K562 (cell line): ENCODE data around the gene ZNF428. TPM values are rescaled to one million over a fixed set of nuclear protein-coding genes. Genes with fewer than 3 reads are reported as not detected.

Experiments
- ELF2 ChIP-seq: fragments of 250-450 bp; sonication (Bioruptor Pico); IDR thresholded peaks from 2 replicates; pipeline ENCODE4 v1.5.0; 2021; ENCODE audit warnings: mild to moderate bottlenecking
- ESRRB ChIP-seq: fragments of 250-450 bp; sonication (Bioruptor Pico); IDR thresholded peaks from 2 replicates; pipeline ENCODE4 v1.5.0; 2020; ENCODE audit warnings: mild to moderate bottlenecking, moderate library complexity, borderline replicate concordance
- KDM5B ChIP-seq: fragments of 200-600 bp; sonication (generic); IDR thresholded peaks from 2 replicates; pipeline ENCODE4 v1.6.1; 2012; ENCODE audit warnings: low read depth, mild to moderate bottlenecking, moderate library complexity, low read length, control low read depth, inconsistent platforms; ENCODE audit not compliant: insufficient replicate concordance
- POLR3A ChIP-seq: IDR thresholded peaks from 2 replicates; pipeline ENCODE4 v1.6.1; 2011; ENCODE audit warnings: borderline replicate concordance, mild to moderate bottlenecking, moderate library complexity; ENCODE audit not compliant: insufficient read length, insufficient read depth; ENCODE audit errors: extremely low read depth
- SRSF3 ChIP-seq: fragments of 200-400 bp; formaldehyde crosslinking; IDR thresholded peaks from 2 replicates; pipeline ENCODE4 v1.6.1; 2016; ENCODE audit warnings: mild to moderate bottlenecking, low read length, moderate library complexity; ENCODE audit not compliant: insufficient read depth
- ZBTB34 ChIP-seq: fragments of 250-450 bp; sonication (Bioruptor Pico); IDR thresholded peaks from 2 replicates; pipeline ENCODE4 v1.8.0; 2021; ENCODE audit warnings: mild to moderate bottlenecking, moderate library complexity
- polyA plus RNA-seq, 8 experiments: library from polyadenylated mRNA; depleted of rRNA in 4 of 8; stranded (reverse) in 5 of 8; unstranded in 3 of 8; fragments of >200 nt; fragmentation: Nextera tagmentation in 2 of 8; fragmentation: Illumina TruSeq in 1 of 8; extraction: Ambion mirVana in 2 of 8; extraction: Trizol in 1 of 8; gene quantifications; 2 replicates each; pipeline versions ENCODE4 v1.2.1 to v1.2.3, GENCODE V29; 2011 to 2014; ENCODE audit warnings: inconsistent platforms in 1 of 8, missing spikeins in 1 of 8
- total RNA-seq, 7 experiments: library from RNA; depleted of rRNA in 6 of 7; stranded (reverse); fragments of >200 nt in 6 of 7; fragmentation: Illumina TruSeq in 2 of 7; extraction: Trizol in 2 of 7; gene quantifications; 2 replicates each; pipeline versions ENCODE4 v1.2.1 to v1.2.3, GENCODE V29; 2011 to 2021; ENCODE audit warnings: low replicate concordance in 1 of 7
- TF ChIP-seq, protein P1 (sequence below): IDR thresholded peaks from 2 replicates; pipeline ENCODE4 v1.6.1; 2011; ENCODE audit warnings: borderline replicate concordance, low read depth, mild to moderate bottlenecking, moderate library complexity, low read length; ENCODE audit not compliant: insufficient read depth, poor library complexity, severe bottlenecking
- TF ChIP-seq, protein P2 (sequence below): fragments of 250-450 bp; sonication (Bioruptor Pico); IDR thresholded peaks from 2 replicates; pipeline ENCODE4 v1.5.0; 2021; ENCODE audit warnings: mild to moderate bottlenecking, moderate library complexity
- TF ChIP-seq, protein P3 (sequence below): fragments of 250-450 bp; sonication (Bioruptor Pico); IDR thresholded peaks from 2 replicates; pipeline ENCODE4 v1.9.0; 2021; ENCODE audit warnings: mild to moderate bottlenecking, inconsistent platforms

The ZNF428 gene
- total and polyA plus RNA-seq, 9 of the 15 experiments (the other 6 are each of a cell fraction or from before 2014, with no cell fraction given): 0.15 to 85.7 (median 15.9) TPM

GRCh38 chr19:43594710-43595604, 24.5 kb downstream of the ZNF428 start (continued):
- TF ChIP-seq, protein P1, sequence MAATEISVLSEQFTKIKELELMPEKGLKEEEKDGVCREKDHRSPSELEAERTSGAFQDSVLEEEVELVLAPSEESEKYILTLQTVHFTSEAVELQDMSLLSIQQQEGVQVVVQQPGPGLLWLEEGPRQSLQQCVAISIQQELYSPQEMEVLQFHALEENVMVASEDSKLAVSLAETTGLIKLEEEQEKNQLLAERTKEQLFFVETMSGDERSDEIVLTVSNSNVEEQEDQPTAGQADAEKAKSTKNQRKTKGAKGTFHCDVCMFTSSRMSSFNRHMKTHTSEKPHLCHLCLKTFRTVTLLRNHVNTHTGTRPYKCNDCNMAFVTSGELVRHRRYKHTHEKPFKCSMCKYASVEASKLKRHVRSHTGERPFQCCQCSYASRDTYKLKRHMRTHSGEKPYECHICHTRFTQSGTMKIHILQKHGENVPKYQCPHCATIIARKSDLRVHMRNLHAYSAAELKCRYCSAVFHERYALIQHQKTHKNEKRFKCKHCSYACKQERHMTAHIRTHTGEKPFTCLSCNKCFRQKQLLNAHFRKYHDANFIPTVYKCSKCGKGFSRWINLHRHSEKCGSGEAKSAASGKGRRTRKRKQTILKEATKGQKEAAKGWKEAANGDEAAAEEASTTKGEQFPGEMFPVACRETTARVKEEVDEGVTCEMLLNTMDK: peak; percentile 29
- TF ChIP-seq, protein P2, sequence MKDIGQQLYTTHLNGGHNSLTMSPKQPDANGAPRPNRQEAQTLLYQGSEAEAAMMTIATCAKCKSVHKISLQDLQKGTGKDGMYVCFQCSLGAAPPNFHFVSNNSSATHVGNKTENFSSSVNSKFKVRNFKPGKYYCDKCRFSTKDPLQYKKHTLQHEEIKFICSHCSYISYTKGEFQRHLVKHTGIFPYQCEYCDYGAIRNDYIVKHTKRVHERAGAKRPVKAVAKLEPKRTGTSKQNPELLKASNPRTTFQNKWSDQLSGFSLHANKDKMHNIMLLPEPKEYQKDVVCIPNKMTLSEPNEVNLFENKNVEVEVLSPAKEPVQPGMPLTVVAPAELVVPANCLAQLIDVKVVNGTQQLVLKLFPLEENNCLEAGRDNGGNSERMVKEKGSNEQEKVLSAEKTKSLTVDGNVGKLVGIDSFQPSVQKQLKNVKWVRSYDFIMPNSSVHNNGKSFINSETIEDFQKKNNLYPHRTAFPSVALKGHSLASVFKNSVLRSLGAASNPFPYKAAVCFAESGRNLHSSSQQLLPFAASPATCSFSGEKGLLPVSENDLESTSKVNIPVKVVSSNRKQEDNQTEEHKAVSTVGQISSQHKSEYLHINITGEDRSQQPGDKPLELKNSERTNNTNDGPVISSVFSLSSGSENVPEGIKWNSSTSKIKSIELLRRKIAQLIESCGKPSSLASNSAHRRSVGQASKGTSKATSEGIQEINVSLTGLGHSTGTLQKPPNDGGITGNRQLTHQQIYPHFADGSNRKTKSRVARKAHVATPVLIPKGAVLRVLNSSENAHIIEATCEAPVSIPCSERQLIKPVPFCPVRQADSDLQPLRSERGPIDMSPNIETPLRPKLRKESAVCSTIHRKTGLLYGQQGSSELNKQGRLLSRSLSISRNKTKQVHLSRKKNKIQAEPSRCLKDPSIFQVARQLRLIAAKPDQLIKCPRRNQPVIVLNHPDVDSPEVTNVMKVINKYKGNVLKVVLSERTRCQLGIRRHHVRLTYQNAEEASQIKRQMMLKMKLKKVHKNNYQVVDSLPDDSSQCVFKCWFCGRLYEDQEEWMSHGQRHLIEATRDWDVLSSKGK (CRISPR knock-in tag): no peak
- TF ChIP-seq ESRRB (CRISPR knock-in tag): no peak
- TF ChIP-seq ELF2 (CRISPR knock-in tag): no peak
- TF ChIP-seq ZBTB34: no peak
- TF ChIP-seq SRSF3: no peak
- TF ChIP-seq, protein P3, sequence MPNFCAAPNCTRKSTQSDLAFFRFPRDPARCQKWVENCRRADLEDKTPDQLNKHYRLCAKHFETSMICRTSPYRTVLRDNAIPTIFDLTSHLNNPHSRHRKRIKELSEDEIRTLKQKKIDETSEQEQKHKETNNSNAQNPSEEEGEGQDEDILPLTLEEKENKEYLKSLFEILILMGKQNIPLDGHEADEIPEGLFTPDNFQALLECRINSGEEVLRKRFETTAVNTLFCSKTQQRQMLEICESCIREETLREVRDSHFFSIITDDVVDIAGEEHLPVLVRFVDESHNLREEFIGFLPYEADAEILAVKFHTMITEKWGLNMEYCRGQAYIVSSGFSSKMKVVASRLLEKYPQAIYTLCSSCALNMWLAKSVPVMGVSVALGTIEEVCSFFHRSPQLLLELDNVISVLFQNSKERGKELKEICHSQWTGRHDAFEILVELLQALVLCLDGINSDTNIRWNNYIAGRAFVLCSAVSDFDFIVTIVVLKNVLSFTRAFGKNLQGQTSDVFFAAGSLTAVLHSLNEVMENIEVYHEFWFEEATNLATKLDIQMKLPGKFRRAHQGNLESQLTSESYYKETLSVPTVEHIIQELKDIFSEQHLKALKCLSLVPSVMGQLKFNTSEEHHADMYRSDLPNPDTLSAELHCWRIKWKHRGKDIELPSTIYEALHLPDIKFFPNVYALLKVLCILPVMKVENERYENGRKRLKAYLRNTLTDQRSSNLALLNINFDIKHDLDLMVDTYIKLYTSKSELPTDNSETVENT: peak; percentile 48; the same call in 1 of the 2 replicates
- no peak for TF ChIP-seq KDM5B
- no peak for TF ChIP-seq POLR3A
